ENCODE results near the gene MGLL.

Gene MGLL

GRCh38 chr3:127783642-127784160, 38.6 kb downstream of the MGLL start:
- DNase-seq = no peak
- Histone ChIP-seq H3K36me3 (replicated peaks) (no peaks in the 10 kb centered on the region), H3K27me3 (replicated peaks) (no peaks in the 10 kb centered on the region), H3K27ac (no peak overlapping the region), H3K4me3 (ENCODE audit: low read depth, low read length) (no peak overlapping the region)
- in situ Hi-C loops (cut with HindIII; ENCODE audit: low pct_ligation_motif_present, low sequenced_read_pairs) = no loop called here
- TF ChIP-seq CTCF (IDR thresholded peaks at IDR 0.05; ENCODE audit: low read depth, low read length, missing control alignments) = no peak

- no peaks in the 10 kb centered on the region for H3K36me3 ChIP-seq (replicated peaks)
Observed at GRCh38 chr3:127783166-127783565, 39.1 kb downstream of the MGLL start.

GRCh38 chr3:127781411-127782001, 40.8 kb downstream of the MGLL start:
- in situ Hi-C loops (cut with HindIII; ENCODE audit: low pct_ligation_motif_present, low sequenced_read_pairs) = no loop called here
- no peaks in the 10 kb centered on the region for H3K36me3 ChIP-seq (replicated peaks)
- DNase-seq = peak; percentile 49

More at GRCh38 chr3:127783166-127783565, 39.1 kb downstream of the MGLL start:
- in situ Hi-C loops (cut with HindIII; ENCODE audit: low pct_ligation_motif_present, low sequenced_read_pairs) = no loop called here
- H3K27ac ChIP-seq = no peak overlapping the region
- no peak overlapping the region for H3K4me3 ChIP-seq (ENCODE audit: low read depth, low read length)
- no peak for TF ChIP-seq CTCF (IDR thresholded peaks at IDR 0.05; ENCODE audit: low read depth, low read length, missing control alignments)
- no peaks in the 10 kb centered on the region for H3K27me3 ChIP-seq (replicated peaks)
- DNase-seq = no peak

GRCh38 chr3:127780536-127781400, 41.5 kb downstream of the MGLL start:
- peak overlapping the region; percentile 35 for H3K27ac ChIP-seq
- in situ Hi-C loops (cut with HindIII; ENCODE audit: low pct_ligation_motif_present, low sequenced_read_pairs) = no loop called here
- no peaks in the 10 kb centered on the region for H3K27me3 ChIP-seq (replicated peaks)
- DNase-seq = no peak
- no peak overlapping the region for H3K4me3 ChIP-seq (ENCODE audit: low read depth, low read length)
- no peaks in the 10 kb centered on the region for H3K36me3 ChIP-seq (replicated peaks)
- TF ChIP-seq CTCF (IDR thresholded peaks at IDR 0.05; ENCODE audit: low read depth, low read length, missing control alignments) = no peak

More at GRCh38 chr3:127781411-127782001, 40.8 kb downstream of the MGLL start:
- H3K27ac ChIP-seq = peak overlapping the region; percentile 35
- no peak overlapping the region for H3K4me3 ChIP-seq (ENCODE audit: low read depth, low read length)
- no peak for TF ChIP-seq CTCF (IDR thresholded peaks at IDR 0.05; ENCODE audit: low read depth, low read length, missing control alignments)
- no peaks in the 10 kb centered on the region for H3K27me3 ChIP-seq (replicated peaks)

- no peak for DNase-seq
Observed at GRCh38 chr3:127779747-127780146, 42.6 kb downstream of the MGLL start.

More at GRCh38 chr3:127779747-127780146, 42.6 kb downstream of the MGLL start:
- Histone ChIP-seq H3K27me3 (replicated peaks) (no peaks in the 10 kb centered on the region), H3K4me3 (ENCODE audit: low read depth, low read length) (no peak overlapping the region), H3K27ac (no peak overlapping the region), H3K36me3 (replicated peaks) (no peaks in the 10 kb centered on the region)
- TF ChIP-seq CTCF (IDR thresholded peaks at IDR 0.05; ENCODE audit: low read depth, low read length, missing control alignments) = no peak
- in situ Hi-C loops (cut with HindIII; ENCODE audit: low pct_ligation_motif_present, low sequenced_read_pairs) = no loop called here
